Erythroblast (primary cell): Measurements from ENCODE around the gene SMAD6.

Experiments used
- GATA1 ChIP-seq: IDR thresholded peaks from 2 replicates; pipeline ENCODE4 v1.6.1; 2011; ENCODE audit warnings: low read depth, mild to moderate bottlenecking, control low read depth, low read length, moderate library complexity
- POLR2A ChIP-seq: IDR thresholded peaks from 2 replicates; pipeline ENCODE4 v1.6.1; 2011; ENCODE audit warnings: mild to moderate bottlenecking, low read length

DNA sequence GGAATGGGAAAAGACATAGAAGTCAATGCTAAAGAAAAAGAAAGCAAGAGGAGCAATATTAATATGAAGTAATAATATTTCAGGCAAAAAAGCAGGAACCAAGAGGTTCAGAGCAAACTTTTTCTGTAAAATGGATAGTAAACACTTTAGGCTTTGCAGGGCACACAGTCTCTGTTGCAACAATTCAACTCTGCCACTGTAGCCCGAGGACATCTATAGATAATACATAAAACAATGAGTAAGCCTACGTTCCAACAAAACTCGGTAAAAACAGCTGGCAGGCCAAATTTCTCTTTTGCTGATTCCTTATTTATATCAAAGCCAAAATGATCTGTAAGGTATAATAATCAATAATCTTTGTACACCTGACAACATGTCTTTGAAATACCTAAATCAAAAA lies 56.8 kb downstream of the SMAD6 start:
- TF ChIP-seq POLR2A = no peak
- no peak for TF ChIP-seq GATA1
